Measurements from ENCODE around the gene APH1A.
"Not testable (repeated sequence)": the region's sequence is repeated elsewhere in the genome, so short reads cannot be mapped to it uniquely, and the experiment has no call there.

The APH1A gene

DNA sequence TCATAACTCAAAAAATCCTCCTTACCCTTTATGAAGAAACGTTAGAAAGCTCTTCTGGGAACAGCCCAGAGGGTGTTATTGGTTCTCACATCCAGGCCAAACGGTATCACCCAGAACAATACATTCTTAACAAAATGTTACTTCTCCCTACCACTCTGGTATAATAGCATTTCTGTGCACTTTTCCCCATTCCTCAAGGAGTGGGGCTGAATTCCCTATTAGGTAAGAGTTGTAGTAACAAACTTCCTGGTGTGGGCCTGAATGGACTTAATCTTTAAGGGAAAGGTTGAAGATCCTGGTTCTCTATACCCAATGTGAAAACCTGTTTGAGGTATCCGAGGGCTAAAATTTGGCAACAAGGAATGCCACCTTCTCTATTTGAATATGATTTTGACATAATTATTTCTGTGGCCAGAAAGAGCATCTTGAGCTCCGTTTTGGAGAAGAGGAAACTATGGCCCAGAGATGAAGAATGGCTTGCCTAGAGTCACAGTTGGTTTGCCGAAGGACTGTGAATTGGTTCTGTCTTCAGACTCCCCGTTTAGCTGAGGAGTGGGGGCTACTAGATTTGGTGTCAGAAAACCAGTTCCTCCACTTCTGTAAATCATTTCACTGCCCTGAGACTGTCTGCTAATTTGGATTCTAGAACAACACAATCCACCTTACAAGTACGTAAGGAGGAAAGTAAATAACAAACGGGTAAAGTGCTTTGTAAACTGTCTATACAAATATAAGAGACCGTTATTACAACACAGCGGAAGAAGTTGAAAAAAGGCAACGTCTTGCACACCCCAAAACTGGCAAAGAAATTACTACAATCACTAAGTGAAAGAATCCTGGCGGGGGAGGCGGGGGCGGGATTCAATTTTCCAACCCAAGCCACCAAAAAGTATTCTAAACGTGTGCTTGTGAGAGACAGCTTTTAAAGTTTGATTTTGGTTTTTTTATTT lies 35.2 kb downstream of the APH1A start:
- no peak for DNase-seq

DNA sequence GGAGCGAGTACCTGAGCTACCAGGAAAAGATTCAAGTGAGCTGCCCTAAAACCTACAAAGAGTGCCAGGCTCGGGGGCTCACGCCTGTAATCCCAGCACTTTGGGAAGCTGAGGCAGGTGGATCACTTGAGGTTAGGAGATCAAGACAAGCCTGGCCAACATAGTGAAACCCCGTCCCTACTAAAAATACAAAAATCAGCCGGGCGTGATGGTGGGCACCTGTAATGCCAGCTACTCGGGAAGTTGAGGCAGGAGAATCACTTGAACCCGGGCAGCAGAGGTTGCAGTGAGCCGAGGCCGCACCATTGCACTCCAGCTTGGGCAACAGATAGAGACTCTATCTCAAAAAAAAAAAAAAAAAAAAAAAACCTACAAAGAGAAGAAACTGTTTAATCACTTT lies 35.9 kb downstream of the APH1A start:
- DNase-seq, result not testable (repeated sequence)

DNA sequence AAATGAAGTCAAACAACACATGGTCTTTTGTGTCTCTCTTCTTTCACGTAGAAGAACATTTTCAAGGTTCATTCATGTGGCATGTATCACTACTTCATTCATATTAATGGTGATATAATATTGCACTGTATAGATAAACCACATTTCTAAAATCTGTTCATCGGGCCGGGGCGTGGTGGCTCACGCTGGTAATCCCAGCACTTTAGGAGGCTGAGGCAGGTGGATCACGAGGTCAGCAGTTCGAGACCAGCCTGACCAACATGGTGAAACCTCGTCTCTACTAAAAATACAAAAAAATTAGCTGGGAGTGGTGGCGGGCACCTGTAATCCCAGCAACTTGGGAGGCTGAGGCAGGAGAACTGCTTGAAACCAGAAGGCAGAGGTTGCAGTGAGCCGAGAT lies 40.6 kb downstream of the APH1A start:
- not testable (repeated sequence) for DNase-seq

DNA sequence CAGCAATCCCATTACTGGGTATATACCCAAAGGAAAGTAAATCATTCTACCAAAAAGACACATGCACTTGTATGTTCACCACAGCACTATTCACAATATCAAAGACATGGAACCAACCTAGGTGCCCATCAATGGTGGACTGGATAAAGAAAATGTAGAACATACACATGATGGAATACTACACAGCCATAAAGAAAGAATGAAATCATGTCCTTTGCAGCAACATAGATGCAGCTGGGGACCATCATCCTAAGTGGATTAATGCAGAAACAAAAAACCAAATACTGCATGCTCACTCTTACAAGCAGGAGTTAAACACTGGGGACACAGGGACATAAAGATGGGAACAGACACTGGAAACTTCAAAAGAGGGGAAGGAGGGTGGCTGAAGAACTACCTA lies 41.6 kb downstream of the APH1A start:
- no peak for DNase-seq

DNA sequence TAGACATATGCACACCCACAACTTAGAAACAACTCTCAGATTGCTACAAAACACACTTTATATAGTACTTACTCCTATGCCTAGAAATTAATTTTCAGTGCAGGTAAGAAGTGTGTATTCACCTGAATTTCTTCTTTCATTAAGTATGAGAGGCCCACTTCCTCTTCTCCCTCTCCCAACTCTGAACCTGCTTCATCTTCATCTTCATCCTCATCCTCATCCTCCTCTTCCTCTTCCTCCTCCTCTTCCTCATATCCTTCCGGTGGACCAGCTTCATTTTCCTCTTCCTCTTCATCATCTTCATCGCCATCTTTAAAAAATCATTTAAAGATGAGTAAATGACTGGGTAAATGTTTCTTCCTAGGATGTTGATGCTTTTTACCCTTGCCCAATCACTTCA lies 42.3 kb downstream of the APH1A start:
- no peak for DNase-seq

DNA sequence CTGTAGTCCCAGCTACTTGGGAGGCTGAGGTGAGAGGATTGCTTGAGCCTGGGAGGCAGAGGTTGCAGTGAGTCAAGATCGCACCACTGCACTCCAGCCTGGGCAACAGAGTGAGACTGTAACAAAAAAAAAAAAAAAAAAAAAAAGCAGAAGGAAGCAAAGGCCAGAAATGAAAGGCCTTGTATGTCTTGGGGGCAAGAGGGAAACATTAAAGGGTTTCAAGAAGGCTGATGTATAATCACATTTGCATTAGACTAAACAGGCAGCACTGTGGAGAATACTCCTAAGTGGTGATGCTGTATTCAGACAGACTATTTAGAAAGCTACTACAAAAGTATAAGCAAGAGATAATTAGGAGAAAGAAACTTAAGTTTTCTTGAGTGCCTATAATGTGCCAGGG lies 43.3 kb downstream of the APH1A start:
- DNase-seq, result no peak

DNA sequence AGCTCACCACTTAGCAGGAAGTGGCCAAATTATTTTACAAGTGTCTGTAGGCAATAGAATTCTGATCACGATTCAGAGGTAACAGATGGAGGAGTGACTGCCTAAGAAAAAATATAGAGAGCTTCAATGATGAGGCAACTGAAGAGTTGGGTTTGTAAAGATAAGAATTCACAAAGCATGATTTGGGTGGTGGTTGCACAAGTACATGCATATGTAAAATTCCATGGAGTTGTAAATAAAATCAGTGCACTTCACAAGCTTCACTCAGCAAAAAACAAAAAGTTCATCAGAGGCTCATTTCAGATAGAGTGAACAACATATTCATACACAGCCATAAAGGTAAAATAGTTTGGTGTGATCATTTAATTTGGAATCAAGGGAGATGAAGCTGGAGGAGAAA lies 43.8 kb downstream of the APH1A start:
- DNase-seq, result no peak

DNA sequence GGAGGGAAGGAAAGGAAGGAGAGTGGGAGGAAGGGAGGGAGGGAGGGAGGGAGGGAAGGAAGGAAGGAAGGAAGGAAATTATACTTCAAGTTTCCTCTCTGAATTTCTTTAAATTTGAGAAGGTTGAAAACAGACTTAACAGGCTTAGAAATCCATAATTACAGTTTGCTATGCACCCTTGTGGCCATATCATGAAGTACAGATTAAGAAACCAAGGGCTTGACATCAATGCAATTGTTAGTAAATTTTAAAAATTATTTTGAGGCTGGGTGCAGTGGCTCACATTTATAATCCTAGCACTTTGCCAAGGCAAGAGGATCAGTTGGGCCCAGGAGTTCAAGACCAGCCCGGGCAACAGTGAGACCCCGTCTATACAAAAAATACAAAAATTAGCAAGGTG lies 47.3 kb downstream of the APH1A start:
- DNase-seq, result no peak

DNA sequence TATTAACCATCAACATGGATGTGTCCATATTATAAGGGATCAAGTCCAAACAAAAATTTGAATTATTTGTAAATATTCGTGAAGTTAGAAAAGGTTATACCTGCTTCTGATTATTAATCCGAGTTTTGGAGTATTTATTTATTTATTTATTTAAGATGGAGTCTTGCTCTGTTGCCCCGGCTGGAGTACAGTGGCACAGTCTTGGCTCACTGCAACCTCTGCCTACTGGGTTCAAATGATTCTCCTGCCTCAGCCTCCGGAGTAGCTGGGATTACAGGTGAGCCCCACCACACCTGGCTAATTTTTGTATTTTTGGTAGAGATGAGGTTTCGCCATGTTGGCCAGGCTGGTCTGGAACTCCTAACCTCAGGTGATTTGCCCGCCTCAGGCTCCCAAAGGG lies 53.0 kb downstream of the APH1A start:
- DNase-seq, result not testable (repeated sequence)

Measured in NCI-H2227 treated with DMSO at 0.1 percent for 48 hours (cell line).